Caco-2 (cell line): Measurements from ENCODE around the gene SEPTIN11. TPM values are rescaled to one million over a fixed set of nuclear protein-coding genes. Genes with fewer than 3 reads are reported as not detected.

ENCODE experiments used
- BruUV-seq: library from RNA; stranded (reverse); fragments of 400-500 nt; replicated peaks from 2 replicates; lab custom pipeline; 2021; lab: Mats Ljungman, UMichigan
- CTCF ChIA-PET: fragments of 300-600 bp; sonication (Branson Sonifier 250); formaldehyde crosslinking; loops from one replicate; lab custom pipeline; 2022; ENCODE audit warnings: antibody characterized with exemption; lab: Charles Lee
- POLR2A ChIA-PET: fragments of 300-600 bp; sonication (Branson Sonifier 250); formaldehyde crosslinking; loops from one replicate; lab custom pipeline; 2022; ENCODE audit warnings: antibody characterized with exemption; lab: Charles Lee
- DNase-seq, 2 experiments: peaks; one replicate each; pipeline versions ENCODE4 v3.0.0 to v3.0.0-alpha.2; 2020 to 2022
- H3K27me3 ChIP-seq: replicated peaks from 2 replicates; pipeline ENCODE4 v1.6.0; 2011; ENCODE audit warnings: low read length; ENCODE audit not compliant: control insufficient read depth, insufficient read depth
- H3K36me3 ChIP-seq: 2 replicates; pipeline ENCODE4 v1.5.1; 2011; ENCODE audit warnings: low read length; ENCODE audit not compliant: control insufficient read depth, insufficient read depth
- H3K4me1 ChIP-seq: fragments of 250-450 bp; sonication (Bioruptor Pico); 2 replicates; pipeline ENCODE4 v1.5.1; 2020; ENCODE audit warnings: mild to moderate bottlenecking
- H3K4me3 ChIP-seq: 2 replicates; pipeline ENCODE4 v1.5.1; 2011; ENCODE audit warnings: low read depth, mild to moderate bottlenecking, control low read depth, low read length
- H3K9me3 ChIP-seq: fragments of 250-450 bp; sonication (Bioruptor Pico); 2 replicates; pipeline ENCODE4 v1.5.1; 2020; ENCODE audit warnings: mild to moderate bottlenecking, moderate library complexity
- H3K27ac Mint-ChIP-seq: one replicate; pipeline ENCODE4 v1.8.0; 2022; ENCODE audit warnings: mixed read lengths; ENCODE audit not compliant: unreplicated experiment
- H3K27me3 Mint-ChIP-seq: one replicate; pipeline ENCODE4 v1.8.0; 2022; ENCODE audit warnings: mixed read lengths; ENCODE audit not compliant: insufficient read depth, unreplicated experiment
- H3K36me3 Mint-ChIP-seq: one replicate; pipeline ENCODE4 v1.8.0; 2022; ENCODE audit warnings: mild to moderate bottlenecking, mixed read lengths; ENCODE audit not compliant: insufficient read depth, unreplicated experiment
- H3K4me1 Mint-ChIP-seq: one replicate; pipeline ENCODE4 v1.8.0; 2022; ENCODE audit warnings: low read depth, mixed read lengths; ENCODE audit not compliant: unreplicated experiment
- H3K4me3 Mint-ChIP-seq: one replicate; pipeline ENCODE4 v1.8.0; 2022; ENCODE audit warnings: mild to moderate bottlenecking, moderate library complexity, mixed read lengths; ENCODE audit not compliant: unreplicated experiment
- H3K9me3 Mint-ChIP-seq: one replicate; pipeline ENCODE4 v1.8.0; 2022; ENCODE audit warnings: mixed read lengths; ENCODE audit not compliant: unreplicated experiment
- intact Hi-C: fragments of 100-400 bp; cut with micrococcal nuclease; formaldehyde crosslinking; loops from one replicate; pipeline ENCODE4 v1.10.0; 2022; ENCODE audit not compliant: unreplicated experiment
- total RNA-seq: library from RNA; stranded (reverse); gene quantifications from 2 replicates; pipeline ENCODE4 v1.2.3, GENCODE V29; 2022
- TF ChIP-seq, protein P1 (sequence below), 2 experiments: fragments of 200-600 bp in 1 of 2; IDR thresholded peaks; 1 replicate in 1 of 2; 2 replicates in 1 of 2; pipeline versions ENCODE4 v1.5.1 to v1.8.0; 2011 to 2022; ENCODE audit warnings: antibody characterized with exemption in 1 of 2, control low read depth in 1 of 2, inconsistent platforms in 1 of 2, low read depth in 1 of 2, low read length in 1 of 2, mild to moderate bottlenecking in 1 of 2, moderate library complexity in 1 of 2; ENCODE audit not compliant: insufficient read depth in 1 of 2, severe bottlenecking in 1 of 2, unreplicated experiment in 1 of 2

Gene SEPTIN11
- total RNA-seq, 1 experiment from 2014 or later = 127 TPM

DNA sequence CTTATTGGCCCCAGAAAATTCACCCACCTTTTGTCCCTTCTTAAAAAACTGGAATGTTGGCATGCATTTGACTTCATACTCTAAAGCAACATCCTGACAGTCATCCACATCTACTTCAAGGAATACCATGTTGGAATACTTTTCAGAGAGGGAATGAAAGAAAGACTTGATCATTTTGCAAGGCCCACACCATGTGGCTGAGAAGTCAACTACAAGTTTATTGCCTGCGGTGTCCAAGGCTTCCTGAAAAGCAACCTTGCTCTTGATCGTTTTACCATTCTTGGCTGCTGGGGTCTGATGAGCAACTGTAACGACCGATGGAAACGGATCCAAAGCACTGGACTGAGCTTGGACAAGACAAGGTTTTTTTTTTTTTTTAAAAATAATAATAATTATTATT is 9.3 kb downstream of the SEPTIN11 start:
- peaks cover 57% of the 10 kb centered on the region for H3K4me1 ChIP-seq
- Mint-ChIP-seq H3K27ac (no peak overlapping the region), H3K4me3 (no peak overlapping the region), H3K9me3 (peaks cover 2% of the 10 kb centered on the region), H3K36me3 (peaks cover 18% of the 10 kb centered on the region), H3K4me1 (peaks cover 33% of the 10 kb centered on the region), H3K27me3 (no peaks in the 10 kb centered on the region)
- TF ChIP-seq, protein P1, sequence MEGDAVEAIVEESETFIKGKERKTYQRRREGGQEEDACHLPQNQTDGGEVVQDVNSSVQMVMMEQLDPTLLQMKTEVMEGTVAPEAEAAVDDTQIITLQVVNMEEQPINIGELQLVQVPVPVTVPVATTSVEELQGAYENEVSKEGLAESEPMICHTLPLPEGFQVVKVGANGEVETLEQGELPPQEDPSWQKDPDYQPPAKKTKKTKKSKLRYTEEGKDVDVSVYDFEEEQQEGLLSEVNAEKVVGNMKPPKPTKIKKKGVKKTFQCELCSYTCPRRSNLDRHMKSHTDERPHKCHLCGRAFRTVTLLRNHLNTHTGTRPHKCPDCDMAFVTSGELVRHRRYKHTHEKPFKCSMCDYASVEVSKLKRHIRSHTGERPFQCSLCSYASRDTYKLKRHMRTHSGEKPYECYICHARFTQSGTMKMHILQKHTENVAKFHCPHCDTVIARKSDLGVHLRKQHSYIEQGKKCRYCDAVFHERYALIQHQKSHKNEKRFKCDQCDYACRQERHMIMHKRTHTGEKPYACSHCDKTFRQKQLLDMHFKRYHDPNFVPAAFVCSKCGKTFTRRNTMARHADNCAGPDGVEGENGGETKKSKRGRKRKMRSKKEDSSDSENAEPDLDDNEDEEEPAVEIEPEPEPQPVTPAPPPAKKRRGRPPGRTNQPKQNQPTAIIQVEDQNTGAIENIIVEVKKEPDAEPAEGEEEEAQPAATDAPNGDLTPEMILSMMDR (IDR thresholded peaks at IDR 0.05; ENCODE audit: insufficient read depth in 1 of 2, low read depth in 1 of 2, low read length in 1 of 2, severe bottlenecking in 1 of 2, unreplicated experiment in 1 of 2) = no peak
- no peaks in the 10 kb centered on the region for H3K36me3 ChIP-seq
- intact Hi-C loops = no loop called here
- CTCF ChIA-PET = interaction anchor here (1.1 kb wide), 1 partner anchor 245 kb away, joined by 3 read pairs; no protein-coding TSS in a partner anchor
- no peaks in the 10 kb centered on the region for H3K27me3 ChIP-seq
- H3K9me3 ChIP-seq = no peaks in the 10 kb centered on the region
- no peak overlapping the region for H3K4me3 ChIP-seq
- BruUV-seq = no TSS peak
- DNase-seq = no peak
- POLR2A ChIA-PET = no interaction called here

DNA sequence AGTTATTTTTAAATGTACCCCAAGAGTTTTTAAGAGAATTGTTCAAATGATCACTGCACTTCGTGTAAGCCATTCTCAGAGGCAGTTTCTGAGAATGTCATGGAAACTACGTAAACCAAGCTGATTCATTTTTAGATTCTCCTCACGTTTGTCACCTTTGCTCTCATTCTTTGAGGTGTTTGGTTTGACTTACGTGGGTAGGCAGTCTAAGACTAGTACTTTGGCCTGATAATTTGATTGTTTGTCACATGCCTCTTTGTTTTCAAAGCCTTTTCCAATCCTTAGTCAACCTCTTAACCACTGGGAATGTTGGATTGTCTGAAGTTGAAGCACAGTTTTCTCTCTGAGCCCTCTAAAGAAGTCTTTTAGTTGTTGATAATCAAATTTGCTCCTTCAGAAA is 10.5 kb downstream of the SEPTIN11 start:
- Mint-ChIP-seq H3K36me3 (peaks cover 21% of the 10 kb centered on the region), H3K4me3 (no peak overlapping the region), H3K4me1 (peaks cover 33% of the 10 kb centered on the region), H3K9me3 (peaks cover 9% of the 10 kb centered on the region), H3K27ac (peak overlapping the region; percentile 15), H3K27me3 (no peaks in the 10 kb centered on the region)
- no peaks in the 10 kb centered on the region for H3K9me3 ChIP-seq
- H3K4me3 ChIP-seq = no peak overlapping the region
- BruUV-seq = no TSS peak
- H3K27me3 ChIP-seq = no peaks in the 10 kb centered on the region
- intact Hi-C loops = no loop called here
- no peaks in the 10 kb centered on the region for H3K36me3 ChIP-seq
- ChIA-PET POLR2A (no interaction called here), CTCF (interaction anchor here (1.1 kb wide), 1 partner anchor 244 kb away, joined by 3 read pairs; no protein-coding TSS in a partner anchor)
- peaks cover 57% of the 10 kb centered on the region for H3K4me1 ChIP-seq
- TF ChIP-seq, protein P1 (IDR thresholded peaks at IDR 0.05; ENCODE audit: insufficient read depth in 1 of 2, low read depth in 1 of 2, low read length in 1 of 2, severe bottlenecking in 1 of 2, unreplicated experiment in 1 of 2) = no peak
- DNase-seq = peak in 1 of 2 experiments; percentile 13

DNA sequence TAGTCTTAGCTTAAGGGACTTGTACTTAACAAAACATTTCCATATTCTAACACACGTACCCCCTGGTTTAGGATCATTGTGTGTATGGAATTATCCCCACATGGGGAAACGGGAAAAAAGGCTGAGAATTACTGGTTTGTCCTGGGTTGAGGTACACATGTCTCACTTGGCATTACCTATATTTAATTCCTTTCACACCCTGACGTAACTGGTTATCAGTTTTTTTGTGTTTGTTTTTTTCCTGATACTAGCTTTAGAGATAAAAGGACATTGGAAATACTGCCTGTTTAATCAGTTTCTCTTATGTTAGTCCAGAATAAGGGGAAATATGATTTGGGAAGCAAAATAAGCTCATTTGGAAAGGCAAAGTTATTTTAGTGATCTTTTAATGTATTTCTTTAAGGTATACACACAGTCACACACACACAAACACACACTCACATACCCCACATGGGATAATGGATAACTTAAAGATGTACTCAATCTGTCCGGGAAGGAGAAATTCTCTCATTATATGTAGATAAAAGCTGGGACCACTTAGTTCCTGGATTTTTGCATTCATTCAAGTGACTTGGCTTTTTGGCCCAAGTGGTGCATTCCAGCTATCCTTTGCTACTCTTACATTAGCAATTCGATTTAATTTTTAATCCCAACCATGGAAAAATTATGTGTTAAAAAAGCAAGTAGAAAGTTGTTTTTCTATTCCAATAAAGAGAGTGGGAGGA is 13.0 kb downstream of the SEPTIN11 start:
- POLR2A ChIA-PET = no interaction called here

More for the DNA sequence above, 13.0 kb downstream of the SEPTIN11 start:
- DNase-seq = no peak
- Histone ChIP-seq H3K36me3 (no peaks in the 10 kb centered on the region), H3K4me1 (peaks cover 44% of the 10 kb centered on the region), H3K9me3 (no peaks in the 10 kb centered on the region), H3K27me3 (no peaks in the 10 kb centered on the region), H3K4me3 (no peak overlapping the region)
- Mint-ChIP-seq H3K9me3 (peaks cover 9% of the 10 kb centered on the region), H3K4me1 (peaks cover 21% of the 10 kb centered on the region), H3K27ac (no peak overlapping the region), H3K27me3 (no peaks in the 10 kb centered on the region), H3K36me3 (peaks cover 19% of the 10 kb centered on the region), H3K4me3 (no peak overlapping the region)
- intact Hi-C loops = no loop called here
- CTCF ChIA-PET = no interaction called here
- TF ChIP-seq, protein P1 (IDR thresholded peaks at IDR 0.05; ENCODE audit: insufficient read depth in 1 of 2, low read depth in 1 of 2, low read length in 1 of 2, severe bottlenecking in 1 of 2, unreplicated experiment in 1 of 2) = no peak
- no TSS peak for BruUV-seq
